Bone marrow (tissue), 2 donors: ENCODE measurements around the gene TPX2.

Experiments
- DNase-seq, 2 donors: peaks; one replicate each; lab custom pipeline; 2025; lab: John Stamatoyannopoulos, UW

The TPX2 gene, protein sequence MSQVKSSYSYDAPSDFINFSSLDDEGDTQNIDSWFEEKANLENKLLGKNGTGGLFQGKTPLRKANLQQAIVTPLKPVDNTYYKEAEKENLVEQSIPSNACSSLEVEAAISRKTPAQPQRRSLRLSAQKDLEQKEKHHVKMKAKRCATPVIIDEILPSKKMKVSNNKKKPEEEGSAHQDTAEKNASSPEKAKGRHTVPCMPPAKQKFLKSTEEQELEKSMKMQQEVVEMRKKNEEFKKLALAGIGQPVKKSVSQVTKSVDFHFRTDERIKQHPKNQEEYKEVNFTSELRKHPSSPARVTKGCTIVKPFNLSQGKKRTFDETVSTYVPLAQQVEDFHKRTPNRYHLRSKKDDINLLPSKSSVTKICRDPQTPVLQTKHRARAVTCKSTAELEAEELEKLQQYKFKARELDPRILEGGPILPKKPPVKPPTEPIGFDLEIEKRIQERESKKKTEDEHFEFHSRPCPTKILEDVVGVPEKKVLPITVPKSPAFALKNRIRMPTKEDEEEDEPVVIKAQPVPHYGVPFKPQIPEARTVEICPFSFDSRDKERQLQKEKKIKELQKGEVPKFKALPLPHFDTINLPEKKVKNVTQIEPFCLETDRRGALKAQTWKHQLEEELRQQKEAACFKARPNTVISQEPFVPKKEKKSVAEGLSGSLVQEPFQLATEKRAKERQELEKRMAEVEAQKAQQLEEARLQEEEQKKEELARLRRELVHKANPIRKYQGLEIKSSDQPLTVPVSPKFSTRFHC

DNA sequence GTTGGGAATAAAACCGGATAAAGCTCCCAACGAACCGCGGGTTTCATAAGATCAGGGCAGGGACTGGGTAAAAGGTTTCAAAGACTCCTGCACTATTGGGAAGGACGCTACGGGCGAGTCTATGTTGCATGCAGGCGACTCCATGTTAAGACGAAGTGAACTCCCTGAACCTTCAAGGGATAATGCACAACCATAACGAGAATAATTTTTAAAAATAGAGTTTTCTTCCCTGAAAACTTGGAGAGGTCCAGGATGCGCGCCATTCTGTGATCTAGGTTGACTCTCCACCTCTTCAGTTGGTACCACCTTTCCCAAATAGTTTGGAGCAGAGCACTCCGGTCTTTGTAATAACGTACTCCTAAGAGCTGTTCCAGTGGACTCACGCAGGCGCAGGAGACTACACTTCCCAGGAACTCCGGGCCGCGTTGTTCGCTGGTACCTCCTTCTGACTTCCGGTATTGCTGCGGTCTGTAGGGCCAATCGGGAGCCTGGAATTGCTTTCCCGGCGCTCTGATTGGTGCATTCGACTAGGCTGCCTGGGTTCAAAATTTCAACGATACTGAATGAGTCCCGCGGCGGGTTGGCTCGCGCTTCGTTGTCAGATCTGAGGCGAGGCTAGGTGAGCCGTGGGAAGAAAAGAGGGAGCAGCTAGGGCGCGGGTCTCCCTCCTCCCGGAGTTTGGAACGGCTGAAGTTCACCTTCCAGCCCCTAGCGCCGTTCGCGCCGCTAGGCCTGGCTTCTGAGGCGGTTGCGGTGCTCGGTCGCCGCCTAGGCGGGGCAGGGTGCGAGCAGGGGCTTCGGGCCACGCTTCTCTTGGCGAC lies at the start of gene TPX2:
TPX2 (plus strand) TSS at position 562 of the 821 bp plus-strand sequence. CDS start 18,187 bp downstream, outside the sequence.
- peak; percentile 65 to 93 for DNase-seq

DNA sequence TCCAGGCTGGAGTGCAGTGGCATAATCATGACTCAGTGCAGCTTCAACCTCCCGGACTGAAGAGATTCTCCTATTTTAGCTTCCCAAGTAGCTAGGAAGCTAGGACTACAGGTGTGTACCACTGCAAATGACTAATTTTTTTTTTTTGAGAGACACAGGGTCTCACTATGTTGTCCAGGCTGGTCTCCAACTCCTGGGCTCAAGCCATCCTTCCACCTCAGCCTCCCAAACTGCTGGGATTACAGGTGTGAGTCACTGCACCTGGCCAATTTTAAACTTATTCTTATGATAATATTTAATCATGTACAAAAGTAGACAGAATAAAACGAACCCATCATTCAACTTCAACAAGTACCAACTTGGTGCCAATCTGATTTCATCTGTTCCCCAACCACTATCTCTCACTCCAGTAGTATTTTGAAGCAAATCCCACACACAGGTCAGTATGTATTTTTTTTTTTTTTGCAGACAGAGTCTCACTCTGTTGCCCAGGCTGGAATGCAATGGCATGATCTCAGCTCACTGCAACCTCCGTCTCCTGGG lies 48.9 kb upstream of the TPX2 start:
- DNase-seq, result no peak

DNA sequence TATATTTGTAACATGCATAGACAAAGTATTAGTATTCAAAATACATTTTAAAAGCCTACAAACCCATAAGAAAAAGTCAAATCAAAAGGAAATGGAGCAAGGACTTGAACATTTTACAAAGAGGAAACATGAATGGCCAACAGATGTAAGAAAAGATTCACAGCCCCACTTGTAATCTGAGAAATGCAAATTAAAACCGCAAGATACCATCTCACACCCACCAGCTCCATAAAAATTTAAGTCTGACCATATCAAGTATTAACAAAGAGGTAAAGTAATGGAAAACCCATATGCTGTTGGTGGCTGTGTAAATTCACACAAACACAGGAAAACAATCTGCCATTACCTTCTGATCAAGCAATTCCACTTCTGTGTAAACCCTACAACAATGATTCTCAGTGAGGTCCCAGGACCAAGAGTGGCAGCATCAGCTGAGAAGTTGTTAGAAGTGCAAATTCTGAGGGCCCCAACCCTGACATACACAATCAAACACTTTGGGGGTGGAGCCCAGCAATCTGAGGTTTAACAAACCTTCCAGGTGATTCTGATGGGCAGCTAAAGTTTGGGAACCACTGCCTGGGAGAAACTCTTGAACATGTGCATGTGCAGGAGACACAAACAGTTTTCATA lies 47.3 kb upstream of the TPX2 start:
- DNase-seq, result no peak

DNA sequence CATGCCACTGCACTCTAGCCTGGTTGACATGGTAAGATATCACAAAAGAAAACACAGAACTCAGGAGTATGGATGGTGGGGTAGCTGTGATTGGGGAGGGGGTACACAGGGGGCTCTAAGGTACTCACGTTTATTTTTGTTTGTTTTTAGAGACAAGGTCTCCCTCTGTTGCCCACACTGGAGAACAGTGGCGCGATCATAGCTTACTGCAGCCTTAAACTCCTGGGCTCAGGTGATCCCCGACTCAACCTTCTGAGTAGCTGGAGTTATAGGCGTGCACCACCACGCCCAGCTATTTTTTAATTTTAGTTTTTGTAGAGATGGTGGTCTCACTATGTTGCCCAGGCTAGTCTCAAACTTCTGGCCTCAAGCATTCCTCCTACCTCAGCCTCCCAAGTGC lies 45.7 kb upstream of the TPX2 start:
- DNase-seq, result no peak

DNA sequence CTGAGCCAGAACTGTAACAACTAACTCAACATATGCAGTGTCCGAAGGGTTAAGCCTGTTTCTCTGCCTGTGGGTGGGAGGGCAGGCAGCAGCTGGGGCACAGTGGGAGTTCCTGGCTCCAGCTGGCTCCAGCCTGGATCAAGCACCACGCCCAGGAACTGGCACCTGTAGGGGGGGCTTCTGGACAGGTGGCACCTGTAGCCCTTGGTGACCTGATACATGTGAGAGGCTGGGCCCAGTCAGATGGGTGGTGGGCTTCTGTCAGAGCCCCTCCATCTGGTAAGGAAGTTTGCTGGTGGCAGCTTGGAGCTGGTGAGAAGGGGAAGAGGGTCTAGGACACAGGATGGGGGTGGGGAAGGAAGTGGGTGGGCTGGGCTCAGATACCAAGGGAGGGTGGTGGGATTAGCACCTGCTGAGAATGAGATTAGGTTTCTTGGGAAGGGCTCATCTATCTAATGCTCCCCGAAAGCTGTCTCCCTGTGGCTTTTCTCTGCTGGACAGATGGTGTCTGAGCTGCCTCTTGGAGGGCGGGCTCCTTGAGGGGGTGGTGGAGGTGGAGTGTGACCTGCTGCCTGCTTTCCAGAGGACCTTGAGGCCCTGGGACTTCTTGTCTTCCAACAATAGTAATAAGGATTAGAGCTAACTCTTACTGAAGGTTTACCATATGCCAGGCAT lies 45.0 kb upstream of the TPX2 start:
- no peak for DNase-seq

DNA sequence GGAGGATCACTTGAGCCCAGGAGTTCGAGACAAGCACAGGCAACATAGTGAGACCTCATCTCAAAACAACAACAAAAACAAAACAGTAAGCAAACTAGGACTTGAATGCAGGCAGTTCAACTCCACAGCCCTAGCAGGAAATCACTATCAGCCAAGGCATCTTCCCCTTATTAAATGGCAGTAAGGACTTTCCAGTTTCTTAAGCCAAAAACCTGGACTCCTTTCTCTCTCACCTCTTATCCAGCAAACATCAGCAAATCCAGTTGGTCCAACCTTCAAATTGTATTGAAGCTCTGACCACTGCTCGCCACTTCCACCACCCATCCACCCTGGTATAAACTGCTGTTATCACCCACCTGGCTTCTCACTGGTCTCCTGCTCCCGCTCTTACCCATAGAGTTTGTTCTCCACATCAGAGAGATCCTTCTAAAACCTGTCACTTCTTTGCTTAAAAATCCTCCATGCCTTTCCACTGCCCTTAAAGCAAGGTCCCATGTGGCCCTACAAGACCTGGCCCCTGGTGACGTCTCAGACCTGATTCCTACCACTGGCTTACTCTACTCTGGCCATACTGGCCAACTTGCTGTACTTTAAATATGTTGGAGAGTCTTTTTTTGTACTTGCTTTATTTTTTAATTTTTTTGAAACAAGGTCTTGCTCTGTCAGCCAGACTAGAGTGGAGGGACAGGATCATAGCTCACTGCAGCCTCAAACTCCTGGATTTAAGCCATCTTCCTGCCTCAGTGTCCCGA lies 44.1 kb upstream of the TPX2 start:
- DNase-seq, result no peak

DNA sequence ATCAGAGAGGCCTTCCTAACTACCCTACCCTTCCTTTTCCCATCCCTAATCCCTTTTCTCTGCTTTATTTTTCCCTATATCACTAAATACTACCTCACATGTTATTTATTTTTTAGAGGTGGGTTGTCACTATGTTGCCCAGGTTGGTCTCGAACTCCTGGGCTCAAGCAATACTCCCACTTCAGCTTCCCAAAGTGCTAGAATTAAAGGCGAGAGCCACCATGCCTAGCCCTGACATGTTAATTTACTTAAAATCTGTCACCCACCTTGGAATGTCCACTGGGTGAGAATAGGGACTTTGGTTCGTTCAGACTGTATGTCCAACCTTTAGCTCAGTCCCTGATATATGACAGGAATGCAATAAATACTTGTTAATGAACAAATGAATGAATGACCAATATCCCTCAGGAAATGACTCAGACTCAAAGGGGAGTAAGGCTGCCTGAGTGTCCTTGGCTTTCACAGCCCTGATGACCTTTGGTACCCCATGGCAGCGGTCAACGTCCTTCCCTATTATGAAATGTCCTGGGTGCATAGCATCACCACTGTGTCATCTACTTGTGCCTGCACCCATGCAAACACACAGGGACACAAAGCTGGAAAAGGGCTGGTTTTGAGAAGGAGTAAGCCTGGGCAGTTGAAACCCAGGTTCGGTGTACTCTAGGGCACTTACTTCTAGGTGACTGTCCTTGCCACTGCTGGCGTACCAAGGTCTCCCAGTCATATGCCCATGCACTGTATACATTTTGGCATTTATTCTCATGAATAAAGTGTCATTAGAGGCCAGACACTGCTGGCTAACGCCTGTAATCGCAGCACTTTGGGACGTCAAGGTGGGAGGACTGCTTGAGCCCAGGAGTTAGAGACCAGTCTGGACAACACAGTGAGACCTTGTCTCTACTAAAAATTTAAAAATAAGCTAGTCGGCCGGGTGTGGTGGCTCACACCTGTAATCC lies 43.0 kb upstream of the TPX2 start:
- no peak for DNase-seq

DNA sequence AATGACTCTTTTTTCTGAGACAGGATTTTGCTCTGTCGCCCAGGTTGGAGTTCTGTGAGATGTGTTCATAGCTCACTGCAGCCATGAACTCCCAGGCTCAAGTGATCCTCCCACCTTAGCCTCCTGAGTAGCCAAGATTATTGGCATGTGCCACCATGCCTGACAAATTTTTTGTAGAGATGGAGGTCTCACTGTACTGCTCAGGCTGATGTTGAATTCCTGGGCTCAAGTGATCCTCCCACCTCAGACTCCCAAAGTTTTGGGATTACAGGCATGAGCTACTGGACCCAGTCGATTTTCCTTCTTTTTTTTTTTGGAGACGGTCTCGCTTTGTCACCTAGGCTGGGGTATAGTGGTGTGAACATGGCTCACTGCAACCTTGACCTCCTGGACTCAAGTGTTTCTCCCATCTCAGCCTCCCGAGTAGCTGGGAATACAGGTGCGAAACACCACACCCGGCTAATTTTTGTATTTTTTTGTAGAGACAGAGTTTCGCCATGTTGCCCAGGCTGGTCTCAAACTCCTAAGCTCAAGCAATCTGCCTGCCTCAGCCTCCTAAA lies 40.8 kb upstream of the TPX2 start:
- DNase-seq, result no peak

DNA sequence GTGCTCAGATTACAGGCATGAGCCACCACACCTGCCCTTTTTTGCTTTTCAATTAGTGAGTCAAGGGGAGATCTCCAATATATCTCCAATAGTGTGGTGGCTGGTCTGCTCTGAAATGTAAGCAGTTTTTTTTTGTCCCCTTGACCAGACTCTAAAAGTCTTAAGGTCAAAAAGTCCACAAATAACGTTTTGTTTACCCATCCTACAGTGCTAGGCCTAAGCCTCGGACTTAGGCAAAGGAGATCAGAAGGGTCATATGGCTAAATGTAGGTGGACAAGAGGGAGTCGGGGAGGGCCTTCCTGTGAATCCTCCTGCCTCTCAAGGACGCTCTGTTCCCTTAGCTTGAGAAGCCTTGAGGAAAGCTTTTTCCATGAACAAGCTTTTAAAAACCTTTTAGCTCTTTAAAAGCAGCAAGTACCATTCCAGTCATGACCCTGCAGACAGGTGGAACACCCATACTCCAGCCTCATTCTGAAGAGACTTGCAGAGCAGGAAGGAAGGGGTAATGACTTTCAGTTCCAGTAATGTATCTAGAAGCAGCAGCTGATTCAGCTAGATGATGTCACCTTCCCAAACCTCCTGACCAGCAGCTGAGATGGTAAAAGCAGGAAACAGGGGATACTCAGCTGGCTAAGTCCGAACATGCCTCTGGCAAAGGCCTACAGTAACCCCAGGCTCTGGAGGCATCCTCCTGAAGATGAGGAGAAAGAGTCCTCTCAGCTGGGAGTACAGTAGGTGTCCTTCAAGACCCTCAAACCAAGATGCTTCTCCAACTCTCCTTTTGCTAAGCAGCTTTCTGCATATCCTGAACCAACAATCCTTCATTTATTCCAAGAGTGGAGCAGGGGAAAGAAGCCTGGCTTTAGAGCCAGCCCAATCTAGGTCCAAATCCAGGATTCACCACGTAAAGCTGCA lies 40.0 kb upstream of the TPX2 start:
- DNase-seq, result peak in 1 of 2 donors; percentile 85

DNA sequence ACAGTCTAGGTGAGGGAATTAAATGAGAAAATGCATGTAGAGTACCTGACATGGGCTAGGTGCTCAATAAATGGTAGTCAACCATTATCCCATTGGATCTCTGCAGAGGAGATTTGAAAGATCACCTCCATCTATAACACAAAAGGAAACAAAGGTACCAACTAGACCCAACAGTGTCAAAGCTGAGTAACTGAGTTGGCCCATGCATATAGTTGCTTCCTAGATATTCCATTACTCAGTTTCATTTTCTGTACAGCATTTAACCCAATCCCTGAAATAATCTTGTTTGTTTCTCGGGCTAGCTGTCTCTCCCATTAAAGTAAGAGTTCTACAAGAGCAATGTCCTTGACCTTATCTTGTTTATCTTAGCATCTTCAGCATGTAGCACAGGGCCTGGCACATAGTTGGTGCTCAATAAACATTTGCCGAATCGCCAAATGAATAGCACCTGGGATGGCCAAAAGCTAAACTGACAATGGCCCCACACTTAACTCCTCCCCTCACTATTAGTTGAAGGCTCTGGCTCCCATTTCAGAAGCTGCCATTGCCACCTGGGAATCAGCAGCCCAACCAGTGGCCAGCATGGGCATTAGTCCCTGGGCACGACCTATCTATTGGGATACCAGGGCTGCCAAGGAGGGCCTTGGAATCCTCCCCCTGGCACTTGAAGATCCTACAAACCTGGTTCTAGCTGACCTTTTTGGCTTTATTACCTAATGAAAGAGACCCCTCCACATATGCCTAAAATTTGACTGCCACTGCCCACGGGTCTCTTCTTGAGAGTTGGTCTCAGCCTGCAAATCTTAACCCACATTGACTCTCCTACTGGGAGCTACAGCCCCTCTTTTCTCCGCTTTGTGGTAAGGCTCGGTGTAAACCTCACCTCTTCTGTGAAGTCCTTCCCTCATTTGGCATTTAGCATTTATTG lies 39.0 kb upstream of the TPX2 start:
- DNase-seq, result no peak

DNA sequence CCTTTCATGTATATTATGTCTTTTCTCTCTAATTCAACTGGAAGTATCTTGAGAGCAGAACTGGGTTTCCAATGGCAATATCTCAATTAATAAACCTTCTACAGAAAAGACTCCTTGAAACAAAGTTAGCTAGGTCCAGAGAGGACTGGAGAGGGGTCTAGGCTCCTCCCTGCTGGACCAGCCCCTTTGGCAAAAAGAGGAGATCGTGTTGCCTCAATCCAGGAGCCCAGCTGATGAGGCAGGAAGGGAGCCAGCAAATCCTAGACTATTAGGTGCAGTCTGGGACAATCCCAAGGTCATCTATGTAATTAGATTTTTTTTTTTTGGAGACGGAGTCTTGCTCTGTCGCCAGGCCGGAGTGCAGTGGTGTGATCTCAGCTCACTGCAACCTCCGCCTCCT lies 38.3 kb upstream of the TPX2 start:
- no peak for DNase-seq

DNA sequence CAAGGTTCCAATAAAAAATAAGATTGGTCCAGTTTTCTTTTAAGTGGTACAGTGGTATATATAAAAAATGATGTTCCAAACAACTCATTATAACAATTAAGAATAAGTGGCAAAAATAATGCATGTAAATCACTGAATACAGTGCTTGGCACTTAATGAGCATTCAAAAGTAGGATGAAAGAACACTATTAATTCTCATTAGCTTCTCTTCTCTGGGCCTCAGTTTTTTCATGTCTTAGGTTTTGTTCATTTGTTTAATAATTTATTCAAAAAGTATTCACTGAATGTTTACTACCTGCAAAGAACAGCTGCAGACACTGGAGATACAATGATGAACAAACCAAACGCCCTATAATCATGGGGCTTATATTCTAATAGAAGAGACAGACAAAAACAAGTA lies 37.5 kb upstream of the TPX2 start:
- no peak for DNase-seq

DNA sequence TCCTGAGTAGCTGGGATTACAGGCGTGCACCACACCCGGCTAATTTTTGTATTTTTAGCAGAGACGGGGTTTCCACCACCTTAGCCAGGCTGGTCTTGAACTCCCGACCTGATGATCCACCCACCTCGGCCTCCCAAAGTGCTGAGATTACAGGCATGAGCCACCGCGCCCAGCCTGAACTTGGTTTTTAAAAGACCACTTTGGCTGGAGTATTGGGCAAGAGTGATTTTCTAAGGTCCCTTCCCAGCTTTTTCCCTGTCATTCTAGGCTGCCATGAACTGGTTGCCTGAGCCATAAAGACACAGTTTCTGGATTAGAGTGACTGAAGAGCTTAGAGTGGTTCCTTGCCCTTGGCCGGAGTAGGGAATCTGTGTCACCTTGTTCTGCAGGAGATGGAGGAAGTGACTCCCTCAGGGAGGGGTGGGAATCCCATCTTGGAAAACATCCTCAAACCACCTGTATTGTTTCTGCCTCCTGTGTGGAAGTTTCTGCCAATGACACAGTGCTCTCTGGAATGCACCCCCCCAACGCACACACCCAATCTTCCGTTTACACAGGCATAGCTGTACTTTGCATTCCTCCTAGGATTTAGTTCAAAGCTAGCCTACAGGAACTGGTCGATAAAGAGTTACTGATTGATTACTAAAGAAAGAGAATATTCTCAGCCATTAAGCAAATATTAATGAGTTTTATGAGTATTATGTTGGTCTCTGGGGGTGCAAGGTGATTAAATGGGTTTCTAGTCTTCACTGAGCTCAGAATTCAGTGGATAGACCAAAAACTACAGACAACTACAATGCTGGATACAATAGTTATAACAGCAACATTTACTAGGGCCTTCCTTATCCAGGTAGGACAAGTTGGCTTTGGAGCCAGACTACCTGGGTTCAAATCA lies 34.6 kb upstream of the TPX2 start:
- DNase-seq, result no peak

DNA sequence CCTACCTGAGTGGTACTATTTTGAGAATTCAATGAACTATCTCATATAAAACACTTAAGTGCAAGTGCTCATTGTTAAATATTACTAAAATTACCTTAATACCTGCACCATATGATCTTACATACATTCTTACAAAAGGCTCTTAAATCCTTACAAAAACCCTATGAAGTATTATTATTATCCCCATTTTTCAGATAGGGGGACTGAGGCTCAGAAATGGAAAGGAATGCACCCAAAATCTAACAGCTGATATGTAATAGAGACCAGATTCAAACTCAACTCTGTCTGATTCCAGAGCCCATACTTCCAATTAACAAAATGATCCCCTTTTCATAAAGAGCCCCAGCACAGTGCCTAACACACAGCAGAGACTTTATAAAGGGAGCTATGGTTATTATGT lies 33.9 kb upstream of the TPX2 start:
- DNase-seq, result no peak
